Measurements from ENCODE around the gene PTPRF. TPM values are rescaled to one million over a fixed set of nuclear protein-coding genes. Genes with fewer than 3 reads are reported as not detected.
"Not testable (repeated sequence)": the region's sequence is repeated elsewhere in the genome, so short reads cannot be mapped to it uniquely, and the experiment has no call there.

PTPRF gene
- total and polyA plus RNA-seq, 9 donors = 24.4 to 165 (median 76.8) TPM

DNA sequence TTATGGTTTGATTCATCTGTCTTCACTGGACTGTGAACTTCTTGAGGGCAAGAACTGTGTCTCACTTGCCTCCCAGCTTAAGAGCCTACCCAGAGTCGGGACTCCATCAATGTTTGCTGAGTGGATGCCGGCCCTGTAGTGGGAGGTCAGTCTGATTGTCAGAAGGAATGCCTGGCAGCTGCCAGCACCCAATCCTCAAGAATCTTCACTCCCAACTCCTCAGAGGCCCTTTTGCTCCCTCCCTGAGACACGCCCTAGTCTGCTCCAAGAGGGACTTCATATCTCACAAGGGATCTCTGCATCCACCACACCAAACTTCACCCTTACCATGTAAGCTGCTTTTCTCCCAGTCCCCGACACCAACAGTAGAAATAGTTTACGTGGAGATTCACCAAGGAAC, 104.0 kb downstream of the PTPRF start:
- Histone ChIP-seq H3K27me3 (no peaks in the 10 kb centered on the region), H3K36me3 (no peaks in the 10 kb centered on the region), H3K4me1 (ENCODE audit: insufficient read depth) (no peaks in the 10 kb centered on the region), H3K4me3 (no peak overlapping the region), H3K9me3 (no peaks in the 10 kb centered on the region), H3K27ac (no peak overlapping the region)
- WGBS, 3 donors = 55 to 59% (median 55%) methylated on average over 5 of the region's 5 CpGs
- intact Hi-C loops (cut with DNase I) = no loop called here
- no peak for DNase-seq
- no peak for TF ChIP-seq POLR2A (IDR thresholded peaks at IDR 0.05)
- TF ChIP-seq, protein P1, sequence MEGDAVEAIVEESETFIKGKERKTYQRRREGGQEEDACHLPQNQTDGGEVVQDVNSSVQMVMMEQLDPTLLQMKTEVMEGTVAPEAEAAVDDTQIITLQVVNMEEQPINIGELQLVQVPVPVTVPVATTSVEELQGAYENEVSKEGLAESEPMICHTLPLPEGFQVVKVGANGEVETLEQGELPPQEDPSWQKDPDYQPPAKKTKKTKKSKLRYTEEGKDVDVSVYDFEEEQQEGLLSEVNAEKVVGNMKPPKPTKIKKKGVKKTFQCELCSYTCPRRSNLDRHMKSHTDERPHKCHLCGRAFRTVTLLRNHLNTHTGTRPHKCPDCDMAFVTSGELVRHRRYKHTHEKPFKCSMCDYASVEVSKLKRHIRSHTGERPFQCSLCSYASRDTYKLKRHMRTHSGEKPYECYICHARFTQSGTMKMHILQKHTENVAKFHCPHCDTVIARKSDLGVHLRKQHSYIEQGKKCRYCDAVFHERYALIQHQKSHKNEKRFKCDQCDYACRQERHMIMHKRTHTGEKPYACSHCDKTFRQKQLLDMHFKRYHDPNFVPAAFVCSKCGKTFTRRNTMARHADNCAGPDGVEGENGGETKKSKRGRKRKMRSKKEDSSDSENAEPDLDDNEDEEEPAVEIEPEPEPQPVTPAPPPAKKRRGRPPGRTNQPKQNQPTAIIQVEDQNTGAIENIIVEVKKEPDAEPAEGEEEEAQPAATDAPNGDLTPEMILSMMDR (IDR thresholded peaks at IDR 0.05) = no peak
- TF ChIP-seq EP300 (IDR thresholded peaks at IDR 0.05) = no peak

DNA sequence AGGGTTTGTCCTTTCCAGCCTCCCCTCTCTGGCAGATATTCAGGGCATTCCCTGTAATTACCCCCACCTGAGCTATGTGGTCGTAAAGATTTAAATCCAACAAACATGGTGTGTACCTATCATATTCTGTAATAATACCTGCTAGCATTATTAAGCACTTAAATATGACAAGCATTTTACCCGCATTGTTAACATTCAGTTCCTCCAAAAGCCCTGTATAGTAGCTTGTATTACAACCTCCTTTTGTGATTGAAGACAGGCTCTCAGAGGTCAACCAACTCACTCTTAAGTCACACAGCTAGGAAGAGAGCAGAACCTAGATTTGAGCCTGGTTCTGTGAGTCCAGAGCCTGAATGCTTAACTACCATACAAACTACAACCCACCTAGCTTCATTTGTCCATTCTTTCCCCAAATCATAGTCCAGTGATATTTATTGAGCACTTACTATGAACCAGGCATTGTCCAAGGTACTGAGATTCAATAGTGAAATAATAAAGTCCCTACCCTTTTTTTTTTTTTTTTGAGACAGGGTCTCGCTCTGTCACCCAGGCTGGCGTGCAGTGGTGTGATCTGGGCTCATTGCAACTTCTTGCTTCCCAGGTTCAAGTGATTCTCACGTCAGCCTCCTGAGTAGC, 105.4 kb downstream of the PTPRF start:
- intact Hi-C loops (cut with DNase I) = no loop called here
- Histone ChIP-seq H3K27me3 (no peaks in the 10 kb centered on the region), H3K27ac (no peak overlapping the region), H3K9me3 (no peaks in the 10 kb centered on the region), H3K4me3 (no peak overlapping the region), H3K36me3 (no peaks in the 10 kb centered on the region), H3K4me1 (ENCODE audit: insufficient read depth) (no peaks in the 10 kb centered on the region)
- no peak for DNase-seq
- 82 to 91% (median 87%) methylated on average over 5 of the region's 5 CpGs for WGBS, 3 donors
- TF ChIP-seq EP300 (IDR thresholded peaks at IDR 0.05) (no peak), POLR2A (IDR thresholded peaks at IDR 0.05) (no peak)
- TF ChIP-seq, protein P1 (IDR thresholded peaks at IDR 0.05) = no peak

DNA sequence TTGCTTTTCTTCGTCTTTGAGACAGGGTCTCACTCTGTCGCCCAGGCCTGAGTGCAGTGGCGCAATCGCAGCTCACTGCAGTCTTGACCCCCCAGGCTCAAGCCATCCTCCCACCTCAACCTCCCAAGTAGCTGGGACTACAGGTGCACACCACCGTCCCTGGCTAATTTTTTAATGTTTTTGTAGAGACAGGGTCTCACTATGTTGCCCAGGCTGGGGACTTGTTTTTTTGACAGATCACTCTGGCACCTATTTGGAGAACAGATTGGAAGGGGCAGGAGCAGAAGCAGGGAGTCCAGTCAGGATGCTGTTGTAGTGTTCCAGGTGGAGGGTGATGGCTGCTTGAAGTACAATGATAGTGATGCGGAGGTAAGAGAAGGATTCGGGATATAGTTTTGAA, 106.6 kb downstream of the PTPRF start:
- TF ChIP-seq EP300 (IDR thresholded peaks at IDR 0.05) (no peak), POLR2A (IDR thresholded peaks at IDR 0.05) (no peak)
- TF ChIP-seq, protein P1 (IDR thresholded peaks at IDR 0.05) = no peak
- Histone ChIP-seq H3K9me3 (no peaks in the 10 kb centered on the region), H3K4me3 (no peak overlapping the region), H3K36me3 (no peaks in the 10 kb centered on the region), H3K4me1 (ENCODE audit: insufficient read depth) (no peaks in the 10 kb centered on the region), H3K27me3 (no peaks in the 10 kb centered on the region), H3K27ac (no peak overlapping the region)
- 89 to 92% (median 90%) methylated on average over 7 of the region's 7 CpGs for WGBS, 3 donors
- DNase-seq = no peak
- intact Hi-C loops (cut with DNase I) = no loop called here

DNA sequence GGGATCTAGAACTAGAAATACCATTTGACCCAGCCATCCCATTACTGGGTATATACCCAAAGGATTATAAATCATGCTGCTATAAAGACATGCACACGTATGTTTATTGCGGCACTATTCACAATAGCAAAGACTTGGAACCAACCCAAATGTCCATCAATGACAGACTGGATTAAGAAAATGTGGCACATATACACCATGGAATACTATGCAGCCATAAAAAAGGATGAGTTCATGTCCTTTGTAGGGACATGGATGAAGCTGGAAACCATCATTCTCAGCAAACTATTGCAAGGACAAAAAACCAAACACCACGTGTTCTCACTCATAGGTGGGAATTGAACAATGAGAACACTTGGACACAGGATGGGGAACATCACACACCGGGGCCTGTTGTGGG, 107.7 kb downstream of the PTPRF start:
- H3K36me3 ChIP-seq; DNase-seq; intact Hi-C loops (cut with DNase I); H3K27me3 ChIP-seq; H3K4me3 ChIP-seq; H3K4me1 ChIP-seq (ENCODE audit: insufficient read depth); H3K27ac ChIP-seq; H3K9me3 ChIP-seq: not testable (repeated sequence)
- 82 to 96% (median 89%) methylated on average over 4 of the region's 4 CpGs for WGBS, 3 donors

DNA sequence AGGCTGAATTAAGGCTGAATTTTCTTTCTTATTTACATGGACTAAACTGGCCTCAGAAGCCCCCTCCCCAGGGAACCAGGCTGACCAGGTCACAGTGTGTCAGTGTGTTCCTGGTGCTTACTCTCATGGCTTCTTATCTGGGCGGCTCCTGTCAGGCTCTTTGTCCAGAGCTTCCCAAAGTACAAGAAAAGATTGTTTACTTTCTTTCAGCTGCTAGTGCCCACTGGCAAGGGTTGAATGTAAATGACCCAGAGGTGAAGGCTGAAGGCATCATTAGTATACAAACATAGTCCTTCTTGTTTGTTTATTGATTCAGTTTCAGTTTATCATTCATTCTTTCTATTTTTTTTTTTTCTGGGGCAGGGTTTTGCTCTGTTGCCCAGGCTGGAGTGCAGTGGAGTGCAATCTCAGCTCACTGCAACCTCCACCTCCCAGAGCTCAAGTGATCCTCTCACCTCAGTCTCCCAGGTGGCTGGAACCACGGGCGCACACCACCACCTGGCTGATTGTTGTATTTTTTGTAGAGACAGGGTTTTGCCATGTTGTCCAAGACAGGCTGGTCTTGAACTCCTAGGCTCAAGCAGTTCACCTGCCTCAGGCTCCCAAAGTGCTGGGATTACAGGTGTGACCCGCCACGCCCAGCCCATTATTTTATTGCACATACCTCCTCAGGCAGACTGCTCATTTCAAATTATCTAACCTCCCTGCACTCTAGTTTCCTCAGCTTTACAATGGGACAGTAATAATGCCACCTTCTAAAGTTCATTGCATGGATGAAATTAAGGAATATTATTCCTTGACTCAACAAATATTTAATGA, 109.5 kb downstream of the PTPRF start:
- Histone ChIP-seq H3K4me3 (no peak overlapping the region), H3K27me3 (no peaks in the 10 kb centered on the region), H3K36me3 (no peaks in the 10 kb centered on the region), H3K9me3 (no peaks in the 10 kb centered on the region), H3K4me1 (ENCODE audit: insufficient read depth) (no peaks in the 10 kb centered on the region), H3K27ac (no peak overlapping the region)
- intact Hi-C loops (cut with DNase I) = loop anchor here in 1 of 4 donors (10.0 kb wide), 1 partner anchor 105 kb away; the partner anchor contains the start of gene PTPRF
- 58 to 69% (median 62%) methylated on average over 5 of the region's 5 CpGs for WGBS, 3 donors
- TF ChIP-seq, protein P1 (IDR thresholded peaks at IDR 0.05) = no peak
- DNase-seq = no peak

Measured in ovary (tissue), 9 donors.